Epidermal melanocyte (primary cell): Measurements from ENCODE around the gene SMYD3.
A peak's percentile ranks its signal among the peaks of the same experiment; 100 is the strongest.

Experiments
- DNase-seq: peaks from one replicate; pipeline ENCODE4 v3.0.0; 2011; ENCODE audit warnings: low spot score; ENCODE audit not compliant: insufficient read length

The SMYD3 gene

DNA sequence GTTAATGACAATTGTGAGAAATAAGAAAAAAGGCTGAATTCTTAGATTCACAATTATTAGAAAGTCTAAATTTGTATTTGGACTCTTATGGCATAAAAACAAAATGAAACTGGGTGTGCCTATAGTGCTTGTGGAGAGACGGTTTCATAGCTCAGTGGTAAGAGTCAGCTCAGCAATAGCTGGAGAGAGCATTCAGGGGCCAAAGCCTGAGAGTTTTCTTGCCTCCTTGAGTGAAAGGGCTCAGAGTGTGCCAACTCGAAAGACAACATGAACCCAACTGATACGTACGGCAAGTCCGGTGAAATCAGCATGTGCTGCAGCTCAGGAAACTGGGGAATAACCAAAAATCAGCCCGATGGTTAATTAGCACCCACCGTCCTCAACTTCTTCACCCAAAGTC, 577.9 kb downstream of the SMYD3 start:
- DNase-seq, result no peak

DNA sequence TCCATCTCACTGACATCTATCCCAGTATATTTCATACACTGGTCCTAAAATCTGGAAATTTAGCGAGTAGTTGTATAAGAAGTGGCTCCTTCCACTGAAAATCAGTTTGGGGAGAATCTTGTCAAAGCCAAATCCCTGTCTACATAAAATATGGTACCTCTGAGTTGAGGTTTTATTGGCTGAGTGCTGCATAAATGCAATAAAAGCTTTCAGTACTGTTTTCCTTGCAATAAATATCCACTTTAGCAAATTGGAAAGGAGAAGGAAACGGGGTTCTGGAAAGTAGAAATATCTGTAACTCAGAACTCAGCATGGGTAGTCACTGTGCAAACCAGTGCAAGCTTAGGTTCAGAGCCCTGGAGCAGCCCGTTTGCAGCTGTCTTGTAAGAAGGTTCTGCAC, 580.2 kb downstream of the SMYD3 start:
- DNase-seq, result no peak

- DNase-seq, result no peak
Measured at GRCh38 chr1:245923215-245923614, 583.9 kb downstream of the SMYD3 start.

DNA sequence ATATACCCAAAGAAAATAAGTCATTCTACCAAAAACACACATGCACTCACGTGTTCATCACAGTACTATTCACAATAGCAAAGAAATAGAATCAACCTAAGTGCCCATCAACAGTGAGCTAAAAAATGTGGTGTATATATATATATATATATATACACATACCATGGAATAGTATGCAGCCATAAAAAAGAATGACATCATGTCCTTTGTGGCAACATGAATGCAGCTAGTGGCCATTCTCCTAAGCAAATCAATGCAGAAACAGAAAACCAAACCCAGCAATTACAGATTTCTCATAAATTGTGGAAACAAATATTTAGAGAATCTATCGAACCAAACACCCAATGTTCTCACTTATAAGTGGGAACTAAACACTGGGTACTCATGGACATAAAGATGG, 585.7 kb downstream of the SMYD3 start:
- no peak for DNase-seq

DNA sequence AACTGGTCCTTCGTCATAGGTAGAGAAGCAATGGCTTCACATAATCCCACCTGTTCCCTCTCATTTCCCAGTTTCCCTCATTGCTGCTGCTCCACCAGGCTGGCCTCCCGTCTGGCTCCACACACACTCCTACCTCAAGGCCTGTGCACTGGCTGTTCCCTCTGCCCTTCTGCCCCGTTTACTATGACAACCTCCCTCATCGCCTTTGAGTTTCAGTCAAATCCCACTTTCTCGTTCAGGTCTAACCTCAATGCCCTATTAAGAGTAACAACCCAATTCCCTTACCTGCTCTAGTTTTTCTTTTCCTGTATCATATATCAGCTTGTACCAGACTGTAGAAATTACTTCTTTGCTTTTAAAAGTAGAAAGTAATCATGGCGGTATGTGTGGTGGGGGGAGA, 589.7 kb downstream of the SMYD3 start:
- no peak for DNase-seq

DNA sequence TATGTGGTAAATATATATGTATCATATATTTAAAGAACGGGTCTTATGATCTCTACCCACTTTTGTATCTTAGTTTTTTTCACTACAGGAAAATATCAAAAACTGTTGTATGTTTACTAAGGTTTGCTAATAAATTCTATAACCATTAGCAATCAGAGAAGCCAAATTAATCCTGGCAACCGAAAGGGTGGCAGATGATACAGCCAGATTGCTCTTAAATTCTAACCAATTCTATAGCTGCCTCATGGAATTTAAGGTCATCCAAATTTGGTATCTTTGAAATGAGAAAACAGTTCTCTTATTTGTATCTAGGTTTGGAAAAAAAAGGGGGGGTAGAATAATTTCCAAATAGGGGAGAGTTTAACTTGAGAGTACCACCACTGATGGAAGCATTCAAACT, 591.2 kb downstream of the SMYD3 start:
- DNase-seq, result no peak

DNA sequence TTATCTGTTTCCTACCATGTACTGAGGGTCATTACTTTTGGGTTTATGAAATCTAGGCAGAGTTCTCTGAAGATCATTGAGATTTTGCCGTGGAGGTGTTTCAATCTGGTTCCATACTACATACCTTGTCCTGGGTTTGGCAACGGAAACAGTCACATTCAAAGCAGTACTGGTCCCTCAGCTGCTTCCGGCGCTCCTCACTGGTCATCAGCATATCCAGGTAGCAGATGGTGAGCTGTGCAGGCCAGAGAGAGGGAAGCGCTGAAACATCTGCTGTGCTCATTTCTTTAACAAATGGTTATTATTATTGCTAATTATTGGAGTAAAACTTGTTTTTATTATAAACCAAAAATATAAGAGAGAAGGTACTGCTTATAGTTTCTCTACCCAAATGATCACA, 591.7 kb downstream of the SMYD3 start:
- DNase-seq, result no peak

DNA sequence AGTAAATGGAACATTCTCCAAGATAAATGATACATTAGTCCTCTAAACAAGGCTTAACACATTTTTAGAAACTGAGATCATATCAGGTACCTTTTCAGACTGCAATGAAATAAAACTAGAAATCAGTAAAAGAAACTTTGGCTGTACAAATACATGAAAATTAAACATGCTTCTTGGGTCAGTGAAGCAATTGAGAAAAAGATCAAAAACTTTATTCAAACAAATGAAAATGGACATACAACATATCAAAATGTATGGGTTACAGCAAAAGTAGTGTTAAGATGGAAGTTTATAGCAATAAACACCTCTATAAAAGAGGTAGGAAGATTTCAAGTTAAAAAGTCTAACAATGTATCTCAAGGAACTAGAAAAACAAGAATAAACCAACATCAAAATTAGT, 598.5 kb downstream of the SMYD3 start:
- no peak for DNase-seq

- DNase-seq, result no peak
Measured at GRCh38 chr1:245906207-245906606, 600.9 kb downstream of the SMYD3 start.

GRCh38 chr1:245903851-245904250, 603.2 kb downstream of the SMYD3 start:
- DNase-seq, result no peak

DNA sequence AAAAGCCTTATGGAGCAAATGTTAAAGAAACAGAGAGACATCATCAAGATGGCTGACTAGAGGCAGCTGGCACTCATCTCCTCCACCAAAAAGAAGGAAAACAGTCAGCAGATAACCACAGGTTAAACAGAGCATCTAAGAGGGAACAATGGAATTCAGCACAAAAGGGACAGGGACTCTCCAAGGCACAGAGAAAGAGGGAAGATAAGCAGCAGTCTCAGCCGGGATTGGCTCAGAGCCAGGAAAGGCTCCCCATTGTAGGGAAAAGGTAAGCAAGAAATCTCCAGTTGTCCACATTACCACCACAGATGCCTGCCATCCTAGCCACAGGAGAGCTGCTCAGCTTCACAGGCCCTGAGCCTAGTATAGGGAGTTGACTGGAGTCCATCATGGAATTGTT, 605.5 kb downstream of the SMYD3 start:
- DNase-seq, result no peak

DNA sequence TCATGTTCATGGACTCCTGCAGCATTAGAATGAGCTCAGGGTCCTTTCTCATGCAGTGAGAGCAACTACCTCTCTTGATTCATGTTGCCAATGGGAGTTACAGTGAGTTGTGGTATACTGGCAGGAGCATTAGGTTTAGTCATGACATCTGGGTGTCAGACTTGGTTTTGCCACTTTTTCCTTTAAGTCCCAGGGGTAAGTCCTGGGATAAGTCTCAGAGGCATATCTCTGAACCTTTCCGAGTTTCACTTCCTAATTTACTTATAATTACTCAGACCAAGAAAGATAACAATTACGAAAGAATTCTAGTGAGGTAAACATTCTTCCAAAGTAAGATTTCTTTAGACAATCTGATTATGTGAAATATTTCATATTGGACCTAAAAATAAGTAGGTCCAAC, 606.0 kb downstream of the SMYD3 start:
- DNase-seq, result no peak

- no peak for DNase-seq
Measured at GRCh38 chr1:245898581-245898980, 608.5 kb downstream of the SMYD3 start.

GRCh38 chr1:245896258-245896657, 610.8 kb downstream of the SMYD3 start:
- no peak for DNase-seq

DNA sequence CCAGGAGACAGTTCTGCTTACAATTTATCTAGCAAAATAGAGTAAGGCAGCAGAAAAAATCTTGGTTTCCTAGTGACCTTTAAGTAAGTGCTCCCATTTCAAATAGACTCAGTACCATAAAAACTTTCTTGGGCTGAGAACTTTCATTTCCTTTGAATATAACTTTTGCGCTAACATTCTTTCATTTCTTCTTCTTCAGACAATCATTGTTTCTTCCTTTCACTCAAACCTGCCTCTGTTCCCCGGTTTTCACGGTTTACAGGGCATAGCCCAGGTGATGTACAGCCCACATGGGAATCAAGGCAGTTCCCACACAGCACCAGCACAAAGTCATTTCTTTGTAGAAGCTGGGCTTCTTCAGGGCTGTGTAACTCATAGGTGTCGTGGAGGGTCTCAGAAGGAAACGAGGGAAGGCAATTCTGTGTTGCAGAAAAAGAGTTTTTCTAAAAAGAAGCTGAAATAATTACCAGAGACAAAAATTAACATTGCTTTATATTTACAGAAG, 611.6 kb downstream of the SMYD3 start:
- no peak for DNase-seq

DNA sequence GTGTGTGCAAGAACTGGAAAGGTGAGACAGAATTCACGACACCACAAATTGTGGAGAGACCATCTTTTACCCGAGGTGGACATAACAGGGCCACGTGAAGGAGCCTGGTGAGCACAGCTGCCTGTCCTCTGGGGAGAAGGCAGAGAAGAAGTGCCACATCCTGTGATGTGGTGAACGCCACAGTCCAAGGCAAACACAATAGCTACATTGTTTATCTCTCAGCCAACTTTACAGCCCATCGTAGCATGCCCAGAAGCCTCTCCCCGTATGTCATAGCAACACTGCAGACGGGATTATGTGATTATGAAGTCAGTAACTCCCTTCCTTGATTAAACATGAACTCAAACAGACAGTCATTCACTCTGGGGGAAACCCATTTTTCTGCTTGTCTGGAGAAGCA, 612.2 kb downstream of the SMYD3 start:
- DNase-seq, result peak; percentile 60

DNA sequence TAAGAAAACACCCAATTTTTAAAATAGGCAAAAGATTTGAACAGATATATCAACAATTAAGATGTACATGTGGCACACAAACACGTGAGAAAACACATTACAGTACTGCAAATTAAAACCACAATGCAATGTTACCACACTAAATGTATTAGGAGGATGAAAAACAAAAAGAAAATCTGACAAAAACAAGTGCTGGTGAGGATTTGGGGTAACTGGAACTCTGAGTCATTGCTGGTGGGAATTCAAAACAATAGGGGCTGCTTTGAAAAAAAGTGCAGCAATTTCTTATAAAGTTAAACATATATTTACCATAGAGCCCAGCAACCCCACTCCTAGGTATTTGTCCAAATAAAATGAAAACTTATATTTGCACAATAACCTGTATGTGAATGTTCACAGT, 614.1 kb downstream of the SMYD3 start:
- no peak for DNase-seq

GRCh38 chr1:245888809-245889208, 618.3 kb downstream of the SMYD3 start:
- DNase-seq, result no peak

- no peak for DNase-seq
Measured at GRCh38 chr1:245887829-245888228, 619.2 kb downstream of the SMYD3 start.

DNA sequence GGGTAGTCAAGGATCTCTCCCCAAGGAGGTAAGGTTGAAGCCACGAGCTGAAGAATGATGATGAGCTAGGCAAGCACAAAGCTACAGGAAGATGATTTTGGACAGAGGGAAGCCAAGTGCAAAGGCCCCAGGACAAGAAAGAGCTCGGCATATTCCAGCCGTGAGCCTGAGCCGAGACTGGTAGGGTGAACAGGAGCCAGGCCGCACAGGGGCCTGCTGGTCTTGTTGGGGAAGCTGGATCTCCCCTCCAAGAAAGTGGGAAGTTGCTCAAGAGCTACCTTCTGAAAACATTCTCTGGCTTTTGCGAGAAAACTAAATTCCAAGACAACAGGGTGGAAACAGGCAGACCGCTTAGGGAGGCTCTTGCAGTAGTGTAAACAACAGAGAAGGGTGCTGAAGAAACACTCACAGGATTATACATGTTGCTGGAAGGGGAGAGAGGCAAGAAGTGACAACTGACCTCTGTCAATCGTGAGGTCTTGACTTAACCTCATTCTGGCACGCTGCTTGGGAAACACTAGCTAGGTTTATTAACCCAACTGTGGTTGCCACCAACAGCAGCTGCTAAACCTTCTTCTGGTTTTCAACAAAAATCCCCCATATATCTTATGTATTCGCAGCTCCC, 625.2 kb downstream of the SMYD3 start:
- no peak for DNase-seq

DNA sequence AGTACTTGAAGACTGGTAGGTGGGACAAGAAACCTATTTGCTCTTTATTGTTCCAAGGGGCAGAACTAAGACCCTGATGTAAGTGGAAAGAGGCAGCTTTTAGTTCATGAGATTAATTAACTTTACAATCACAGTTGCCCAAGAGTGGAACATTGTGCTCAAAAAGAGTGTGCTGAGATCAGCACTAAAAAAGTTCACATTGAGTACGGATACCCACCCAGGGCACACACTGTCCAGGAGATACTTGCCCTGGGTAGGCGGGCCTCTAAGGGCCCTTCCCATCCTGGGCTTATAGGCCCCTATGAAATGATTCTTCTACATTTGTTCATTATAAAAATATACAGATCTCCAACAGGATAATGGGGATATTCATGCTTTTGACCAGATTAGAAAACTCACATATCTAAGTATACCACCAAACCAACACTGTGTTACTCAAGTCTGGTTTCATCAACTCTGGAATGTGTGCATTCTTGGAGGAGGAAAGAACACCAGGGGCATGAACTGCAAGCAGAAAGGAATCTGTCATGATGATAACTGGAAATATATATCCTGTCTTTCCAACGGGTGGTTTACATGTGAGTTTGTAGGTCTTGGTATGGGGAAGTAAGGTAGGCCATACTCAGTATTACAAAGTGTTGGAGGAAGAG, 626.2 kb downstream of the SMYD3 start:
- no peak for DNase-seq

GRCh38 chr1:245879091-245879490, 628.0 kb downstream of the SMYD3 start:
- DNase-seq, result no peak

- no peak for DNase-seq
Measured at GRCh38 chr1:245878585-245878984, 628.5 kb downstream of the SMYD3 start.
